Osteoblast (primary cell): Measurements from ENCODE around the gene PFDN1. TPM values are rescaled to one million over a fixed set of nuclear protein-coding genes. Genes with fewer than 3 reads are reported as not detected.

ENCODE experiments used
- DNase-seq: peaks from one replicate; pipeline ENCODE4 v3.0.0; 2011; ENCODE audit warnings: low spot score, mixed read lengths; ENCODE audit not compliant: insufficient read length; ENCODE audit errors: missing footprints
- H2AFZ ChIP-seq: 2 replicates; pipeline ENCODE4 v1.6.0; 2011; ENCODE audit warnings: mild to moderate bottlenecking, low read length
- H3K27ac ChIP-seq: 2 replicates; pipeline ENCODE4 v1.5.1; 2011; ENCODE audit warnings: mild to moderate bottlenecking, low read depth, low read length, moderate library complexity
- H3K27me3 ChIP-seq: 2 replicates; pipeline ENCODE4 v1.6.0; 2012; ENCODE audit warnings: mild to moderate bottlenecking, control low read depth, inconsistent platforms, low read length, moderate library complexity; ENCODE audit not compliant: insufficient read depth
- H3K36me3 ChIP-seq: 2 replicates; pipeline ENCODE4 v1.5.1; 2011; ENCODE audit warnings: mild to moderate bottlenecking, low read length, control low read depth, moderate library complexity; ENCODE audit not compliant: insufficient read depth
- H3K4me1 ChIP-seq: 2 replicates; pipeline ENCODE4 v1.5.1; 2011; ENCODE audit warnings: mild to moderate bottlenecking, low read length, control low read depth, moderate library complexity; ENCODE audit not compliant: insufficient read depth
- H3K4me2 ChIP-seq: 2 replicates; pipeline ENCODE4 v1.6.0; 2011; ENCODE audit warnings: mild to moderate bottlenecking, low read length; ENCODE audit not compliant: insufficient read depth
- H3K4me3 ChIP-seq: fragments of 200-600 bp; sonication (generic); 3 replicates; pipeline ENCODE4 v1.5.1; 2012; ENCODE audit warnings: mild to moderate bottlenecking, low read length, inconsistent platforms; ENCODE audit not compliant: insufficient read depth
- H3K79me2 ChIP-seq: 2 replicates; pipeline ENCODE4 v1.6.0; 2012; ENCODE audit warnings: mild to moderate bottlenecking, low read length, control low read depth, inconsistent platforms; ENCODE audit not compliant: insufficient read depth
- H3K9me3 ChIP-seq: 2 replicates; pipeline ENCODE4 v1.5.1; 2011; ENCODE audit warnings: low read depth, low read length, control low read depth
- H4K20me1 ChIP-seq: 2 replicates; pipeline ENCODE4 v1.6.0; 2012; ENCODE audit warnings: mild to moderate bottlenecking, low read length, control low read depth; ENCODE audit not compliant: insufficient read depth
- total RNA-seq: library from RNA; depleted of rRNA; stranded (reverse); fragments of >200 nt; gene quantifications from 2 replicates; pipeline ENCODE4 v1.2.3, GENCODE V29; 2012
- TF ChIP-seq, protein P1 (sequence below): IDR thresholded peaks from 2 replicates; pipeline ENCODE4 v1.5.1; 2011; ENCODE audit warnings: mild to moderate bottlenecking, low read depth, low read length, moderate library complexity; ENCODE audit errors: extremely low read depth

The PFDN1 gene
- total RNA-seq, 1 donor, result 65.9 TPM

GRCh38 chr5:140242099-140242498 is 60.8 kb downstream of the PFDN1 start:
- Histone ChIP-seq H3K4me2 (no peak overlapping the region), H3K27ac (peak overlapping the region; percentile 53), H3K4me3 (no peak overlapping the region), H3K9me3 (no peaks in the 10 kb centered on the region), H3K36me3 (peaks cover 5% of the 10 kb centered on the region), H2AFZ (no peak overlapping the region), H3K4me1 (peaks cover 37% of the 10 kb centered on the region), H3K79me2 (peaks cover 18% of the 10 kb centered on the region), H3K27me3 (no peaks in the 10 kb centered on the region), H4K20me1 (peaks cover 21% of the 10 kb centered on the region)
- TF ChIP-seq, protein P1, sequence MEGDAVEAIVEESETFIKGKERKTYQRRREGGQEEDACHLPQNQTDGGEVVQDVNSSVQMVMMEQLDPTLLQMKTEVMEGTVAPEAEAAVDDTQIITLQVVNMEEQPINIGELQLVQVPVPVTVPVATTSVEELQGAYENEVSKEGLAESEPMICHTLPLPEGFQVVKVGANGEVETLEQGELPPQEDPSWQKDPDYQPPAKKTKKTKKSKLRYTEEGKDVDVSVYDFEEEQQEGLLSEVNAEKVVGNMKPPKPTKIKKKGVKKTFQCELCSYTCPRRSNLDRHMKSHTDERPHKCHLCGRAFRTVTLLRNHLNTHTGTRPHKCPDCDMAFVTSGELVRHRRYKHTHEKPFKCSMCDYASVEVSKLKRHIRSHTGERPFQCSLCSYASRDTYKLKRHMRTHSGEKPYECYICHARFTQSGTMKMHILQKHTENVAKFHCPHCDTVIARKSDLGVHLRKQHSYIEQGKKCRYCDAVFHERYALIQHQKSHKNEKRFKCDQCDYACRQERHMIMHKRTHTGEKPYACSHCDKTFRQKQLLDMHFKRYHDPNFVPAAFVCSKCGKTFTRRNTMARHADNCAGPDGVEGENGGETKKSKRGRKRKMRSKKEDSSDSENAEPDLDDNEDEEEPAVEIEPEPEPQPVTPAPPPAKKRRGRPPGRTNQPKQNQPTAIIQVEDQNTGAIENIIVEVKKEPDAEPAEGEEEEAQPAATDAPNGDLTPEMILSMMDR, result peak; percentile 35
- peak; percentile 27 for DNase-seq

DNA sequence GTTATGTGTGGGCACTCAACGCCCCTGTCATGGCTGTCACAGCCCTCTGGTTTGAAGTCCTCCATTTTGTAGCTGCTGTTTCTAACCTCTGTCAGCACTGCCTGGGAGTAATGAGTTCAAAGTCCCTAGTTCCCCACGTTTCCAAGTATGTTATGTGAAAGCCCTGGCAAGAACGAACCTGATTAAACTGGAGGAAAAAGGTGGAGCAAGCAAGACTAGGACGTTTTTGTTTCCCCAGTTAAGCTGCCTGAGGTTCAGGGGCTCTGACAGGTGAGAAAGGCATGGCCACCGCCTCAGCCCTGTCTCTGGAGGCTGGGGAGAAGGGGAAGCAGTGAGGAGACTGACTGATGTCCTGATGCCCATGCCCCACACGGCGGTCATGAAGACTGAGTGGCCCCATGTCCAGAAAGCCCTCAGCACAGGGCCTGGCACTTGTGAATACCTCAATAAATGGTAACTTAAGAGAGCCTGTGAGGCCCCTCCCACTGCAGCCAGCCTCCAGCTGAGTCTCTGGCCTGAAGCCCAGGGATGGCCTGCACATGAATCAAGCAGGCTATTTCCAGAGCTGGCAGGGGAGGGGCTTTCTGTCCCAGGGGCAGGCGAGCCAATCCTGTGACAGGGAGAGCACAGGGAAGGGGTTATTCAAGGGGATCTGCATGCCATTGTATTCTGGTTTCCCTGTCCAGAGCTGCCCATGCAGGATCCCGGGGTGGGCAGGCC is 61.8 kb downstream of the PFDN1 start:
- H3K27ac ChIP-seq, result peak overlapping the region; percentile 53
- peaks cover 28% of the 10 kb centered on the region for H3K4me1 ChIP-seq
- peak; percentile 94 for DNase-seq
- H3K79me2 ChIP-seq, result peaks cover 18% of the 10 kb centered on the region
- no peak overlapping the region for H2AFZ ChIP-seq
- no peaks in the 10 kb centered on the region for H3K9me3 ChIP-seq
- peak overlapping the region; percentile 37 for H3K4me2 ChIP-seq
- TF ChIP-seq, protein P1, result no peak
- no peak overlapping the region for H3K4me3 ChIP-seq
- H3K36me3 ChIP-seq, result peaks cover 5% of the 10 kb centered on the region
- H4K20me1 ChIP-seq, result peaks cover 20% of the 10 kb centered on the region
- H3K27me3 ChIP-seq, result no peaks in the 10 kb centered on the region

DNA sequence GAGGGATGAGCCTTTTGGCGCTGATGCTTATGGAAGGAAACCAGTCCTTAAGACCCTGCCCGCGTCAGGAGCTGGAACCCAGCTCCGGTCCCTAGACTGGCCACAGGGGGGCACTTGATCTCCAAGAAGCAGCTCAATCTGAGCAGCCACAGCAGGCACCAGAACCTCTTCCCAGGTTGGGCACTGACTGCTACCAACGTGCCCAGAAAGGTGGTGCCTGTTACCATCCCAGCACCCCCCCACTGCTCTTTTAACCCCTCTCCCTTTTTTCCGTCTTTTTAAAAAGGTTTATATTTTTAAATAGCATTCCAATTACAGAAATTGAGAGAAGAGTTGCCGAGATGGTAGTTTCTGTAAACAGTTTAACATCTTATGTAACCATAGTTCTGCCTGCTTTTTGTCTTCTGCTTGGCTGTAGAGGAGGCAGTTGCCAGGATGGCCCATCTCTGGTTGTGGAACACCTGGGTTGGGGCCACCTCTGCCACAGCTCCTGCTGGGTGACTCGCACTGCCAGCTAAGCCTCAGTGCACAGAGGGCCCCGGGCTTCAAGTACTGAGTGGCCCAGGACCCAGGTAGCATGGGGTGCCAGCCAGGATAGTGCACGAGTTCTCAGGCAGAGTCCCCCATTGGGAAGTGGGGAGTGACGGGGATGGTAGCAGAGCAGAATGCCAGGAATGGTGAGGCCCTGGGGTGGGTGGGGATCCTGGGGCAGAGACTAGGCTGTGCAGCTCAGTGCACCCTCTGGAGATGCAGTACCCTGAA is 62.8 kb downstream of the PFDN1 start:
- Histone ChIP-seq H3K27ac (no peak overlapping the region), H3K36me3 (peaks cover 5% of the 10 kb centered on the region), H3K27me3 (no peaks in the 10 kb centered on the region), H2AFZ (no peak overlapping the region), H3K9me3 (no peaks in the 10 kb centered on the region), H3K4me2 (no peak overlapping the region), H3K4me3 (no peak overlapping the region), H4K20me1 (peaks cover 16% of the 10 kb centered on the region), H3K4me1 (peaks cover 21% of the 10 kb centered on the region), H3K79me2 (peaks cover 15% of the 10 kb centered on the region)
- DNase-seq, result peak; percentile 91
- TF ChIP-seq, protein P1, result peak; percentile 78

DNA sequence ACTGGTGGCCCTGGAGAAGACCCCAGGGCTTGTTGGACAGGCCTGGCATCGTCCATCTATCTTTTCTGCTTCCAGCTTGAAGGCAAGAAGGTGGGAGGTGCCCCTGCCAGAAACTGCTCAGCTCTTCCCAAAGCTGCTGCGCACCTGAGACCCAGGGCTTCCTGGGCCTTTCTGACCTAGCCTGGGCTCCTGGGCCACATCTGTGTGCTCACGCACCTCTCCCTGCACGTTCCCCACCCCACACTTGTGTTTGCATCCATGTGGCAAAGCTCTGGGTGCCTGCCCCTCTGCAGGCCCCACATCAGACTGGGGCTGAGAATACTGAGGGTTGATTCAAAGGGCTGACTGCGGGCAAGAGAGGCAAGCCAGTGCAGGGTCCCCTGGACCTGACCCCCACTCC is 63.4 kb downstream of the PFDN1 start:
- no peak overlapping the region for H3K27ac ChIP-seq
- H3K4me2 ChIP-seq, result no peak overlapping the region
- H3K27me3 ChIP-seq, result no peaks in the 10 kb centered on the region
- H3K79me2 ChIP-seq, result peaks cover 15% of the 10 kb centered on the region
- no peaks in the 10 kb centered on the region for H3K9me3 ChIP-seq
- peaks cover 5% of the 10 kb centered on the region for H3K36me3 ChIP-seq
- TF ChIP-seq, protein P1, result no peak
- no peak for DNase-seq
- H3K4me3 ChIP-seq, result no peak overlapping the region
- H3K4me1 ChIP-seq, result peaks cover 15% of the 10 kb centered on the region
- H2AFZ ChIP-seq, result no peak overlapping the region
- peaks cover 16% of the 10 kb centered on the region for H4K20me1 ChIP-seq
